GM12878 (cell line): ENCODE results near the gene EMX1. TPM values are rescaled to one million over a fixed set of nuclear protein-coding genes. Genes with fewer than 3 reads are reported as not detected.

Source experiments
- ATAC-seq: fragments of 200-7000 bp; cut with Tn5 transposase; 3 replicates; pipeline ENCODE4 v1.9.1; 2020; ENCODE audit warnings: mild to moderate bottlenecking, moderate library complexity
- BruUV-seq: library from RNA; stranded (reverse); fragments of 400-500 nt; replicated peaks from 2 replicates; lab custom pipeline; 2021; lab: Mats Ljungman, UMichigan
- CTCF ChIA-PET: fragments of 300-600 bp; sonication (Branson Sonifier 250); formaldehyde crosslinking; extraction: SDS; loops from one replicate; lab custom pipeline; 2021; ENCODE audit warnings: inconsistent platforms; lab: Yijun Ruan, JAX
- POLR2A ChIA-PET: fragments of 350-600 bp; formaldehyde crosslinking; extraction: SDS; loops from one replicate; lab custom pipeline; 2021; ENCODE audit warnings: inconsistent platforms; lab: Charles Lee
- RAD21 ChIA-PET: fragments of 300-600 bp; sonication (Branson Sonifier 250); formaldehyde crosslinking; loops from one replicate; lab custom pipeline; 2023; ENCODE audit warnings: antibody characterized with exemption; ENCODE audit not compliant: unreplicated experiment; lab: Charles Lee
- SMC1A ChIA-PET: fragments of 300-600 bp; sonication (Branson Sonifier 250); formaldehyde crosslinking; loops from one replicate; lab custom pipeline; 2023; ENCODE audit not compliant: unreplicated experiment, uncharacterized antibody; lab: Charles Lee
- DNase-seq: peaks from one replicate; pipeline ENCODE4 v3.0.0-alpha.2; 2011; ENCODE audit warnings: low read depth, low spot score
- FAIRE-seq: peaks from 3 replicates; lab custom pipeline; 2011; peaks lifted over from hg19 to GRCh38; lab: Jason Lieb, UNC
- H2AFZ ChIP-seq: 2 replicates; pipeline ENCODE4 v1.6.0; 2011; ENCODE audit warnings: low read depth, low read length, control low read depth; ENCODE audit not compliant: control insufficient read depth
- H3K27ac ChIP-seq: 2 replicates; pipeline ENCODE4 v1.5.1; 2011; ENCODE audit warnings: control low read depth; ENCODE audit not compliant: control insufficient read depth, insufficient read depth
- H3K27me3 ChIP-seq, 2 experiments: replicated peaks in 1 of 2; 2 replicates each; pipeline versions ENCODE4 v1.6.0 to v1.6.1; 2011; ENCODE audit warnings: low read length in 1 of 2; ENCODE audit not compliant: control insufficient read depth in 2 of 2, insufficient read depth in 2 of 2
- H3K36me3 ChIP-seq, 2 experiments: 2 replicates each; pipeline ENCODE4 v1.5.1; 2011; ENCODE audit warnings: low read length in 1 of 2; ENCODE audit not compliant: control insufficient read depth in 2 of 2, insufficient read depth in 2 of 2
- H3K4me1 ChIP-seq: 2 replicates; pipeline ENCODE4 v1.6.1; 2011; ENCODE audit warnings: mild to moderate bottlenecking, low read length, moderate library complexity, mixed read lengths; ENCODE audit not compliant: control insufficient read depth, insufficient read depth
- H3K4me2 ChIP-seq: 2 replicates; pipeline ENCODE4 v1.6.0; 2011; ENCODE audit warnings: control low read depth; ENCODE audit not compliant: control insufficient read depth, insufficient read depth
- H3K4me3 ChIP-seq: fragments of 200-600 bp; sonication (generic); 2 replicates; pipeline ENCODE4 v1.5.1; 2016
- H3K79me2 ChIP-seq: 2 replicates; pipeline ENCODE4 v1.6.0; 2011; ENCODE audit warnings: low read length; ENCODE audit not compliant: control insufficient read depth, insufficient read depth
- H3K9ac ChIP-seq: 2 replicates; pipeline ENCODE4 v1.8.0; 2011; ENCODE audit warnings: low read length, control low read depth, mixed read lengths; ENCODE audit not compliant: control insufficient read depth, insufficient read depth
- H3K9me3 ChIP-seq: replicated peaks from 3 replicates; pipeline ENCODE4 v1.5.1; 2011; ENCODE audit warnings: mild to moderate bottlenecking, low read length; ENCODE audit not compliant: control insufficient read depth, insufficient read depth
- H4K20me1 ChIP-seq: 2 replicates; pipeline ENCODE4 v1.6.0; 2011; ENCODE audit not compliant: control insufficient read depth, insufficient read depth
- ASH2L ChIP-seq: fragments of 300-600, 200-600 bp; sonication (generic); IDR thresholded peaks from 2 replicates; pipeline ENCODE4 v1.6.1; 2017; ENCODE audit warnings: low read depth, mild to moderate bottlenecking, borderline replicate concordance
- E2F4 ChIP-seq: IDR thresholded peaks from 2 replicates; pipeline ENCODE4 v1.6.1; 2012; ENCODE audit warnings: low read depth, low read length, improper control_type of control experiment
- E4F1 ChIP-seq: fragments of 450-650 bp; IDR thresholded peaks from 2 replicates; pipeline ENCODE4 v1.6.1; 2018; ENCODE audit warnings: borderline replicate concordance, mild to moderate bottlenecking; ENCODE audit not compliant: partially characterized antibody
- FOXK2 ChIP-seq: fragments of 450-650 bp; IDR thresholded peaks from 2 replicates; pipeline ENCODE4 v1.6.1; 2017; ENCODE audit warnings: mild to moderate bottlenecking, moderate library complexity
- FOXM1 ChIP-seq: IDR thresholded peaks from 2 replicates; pipeline ENCODE4 v1.6.1; 2012; ENCODE audit warnings: low read depth, mild to moderate bottlenecking, inconsistent platforms, low read length, moderate library complexity
- GATAD2B ChIP-seq: fragments of 450-650 bp; conservative IDR thresholded peaks from 2 replicates; pipeline ENCODE4 v1.6.1; 2017; ENCODE audit warnings: low read depth, mild to moderate bottlenecking, moderate library complexity
- IKZF2 ChIP-seq, 2 experiments: fragments of 450-650 bp; IDR thresholded peaks; 2 replicates each; pipeline ENCODE4 v1.6.1; 2017; ENCODE audit warnings: mild to moderate bottlenecking in 2 of 2, moderate library complexity in 2 of 2
- MLLT1 ChIP-seq: fragments of 450-650 bp; IDR thresholded peaks from 2 replicates; pipeline ENCODE4 v1.6.1; 2016; ENCODE audit warnings: mild to moderate bottlenecking
- NBN ChIP-seq: fragments of 450-650 bp; IDR thresholded peaks from 2 replicates; pipeline ENCODE4 v1.6.1; 2016
- NFYA ChIP-seq: IDR thresholded peaks from 2 replicates; pipeline ENCODE4 v1.6.1; 2011; ENCODE audit warnings: low read depth, mild to moderate bottlenecking, low read length, improper control_type of control experiment, borderline replicate concordance
- PAX8 ChIP-seq: fragments of 450-650 bp; IDR thresholded peaks from 2 replicates; pipeline ENCODE4 v1.6.1; 2017; ENCODE audit warnings: mild to moderate bottlenecking, moderate library complexity
- POLR2A ChIP-seq: IDR thresholded peaks from 2 replicates; pipeline ENCODE4 v1.6.1; 2011; ENCODE audit warnings: low read depth, mild to moderate bottlenecking, low read length
- RUNX3 ChIP-seq: IDR thresholded peaks from 2 replicates; pipeline ENCODE4 v1.6.1; 2012; ENCODE audit warnings: low read length, inconsistent platforms
- SMAD1 ChIP-seq: fragments of 450-650 bp; IDR thresholded peaks from 2 replicates; pipeline ENCODE4 v1.6.1; 2018; ENCODE audit warnings: mild to moderate bottlenecking, low read depth; ENCODE audit not compliant: partially characterized antibody
- SMARCA5 ChIP-seq: fragments of 450-650 bp; IDR thresholded peaks from 2 replicates; pipeline ENCODE4 v1.6.1; 2017; ENCODE audit warnings: mild to moderate bottlenecking
- SMC3 ChIP-seq: IDR thresholded peaks from 2 replicates; pipeline ENCODE4 v1.6.1; 2011; ENCODE audit warnings: low read length, improper control_type of control experiment, borderline replicate concordance
- ZBED1 ChIP-seq: IDR thresholded peaks from 2 replicates; pipeline ENCODE4 v1.6.1; 2016; ENCODE audit warnings: borderline replicate concordance
- WGBS: methylation state at CpG from one replicate; pipeline ENCODE4 v1.1.6; 2016; ENCODE audit warnings: low lambda C conversion rate; ENCODE audit not compliant: insufficient replicate concordance, insufficient coverage; ENCODE audit errors: missing lambda C conversion rate; 5-methylcytosine and 5-hydroxymethylcytosine counted together
- in situ Hi-C: fragments of 300-500 bp; cut with MboI; formaldehyde crosslinking; loops from 9 replicates; pipeline ENCODE4 v1.14.3; 2018; ENCODE audit warnings: mixed read lengths
- intact Hi-C: fragments of 100-400 bp; cut with micrococcal nuclease; formaldehyde crosslinking; loops from one replicate; pipeline ENCODE4 v1.14.2; 2022; ENCODE audit not compliant: unreplicated experiment
- polyA plus RNA-seq, 11 experiments: library from polyadenylated mRNA; depleted of rRNA in 4 of 11; unstranded in 6 of 11; stranded (reverse) in 5 of 11; fragments of >200 nt; fragmentation: Nextera tagmentation in 4 of 11; fragmentation: Illumina TruSeq in 1 of 11; extraction: Ambion mirVana in 4 of 11; extraction: Trizol in 1 of 11; gene quantifications; 1 replicate in 1 of 11; 2 replicates in 10 of 11; pipeline versions ENCODE4 v1.2.1 to v1.2.3, GENCODE V29; 2011 to 2016; ENCODE audit warnings: inconsistent platforms in 2 of 11, missing spikeins in 2 of 11, low read depth in 1 of 11
- total RNA-seq, 4 experiments: library from RNA; depleted of rRNA in 3 of 4; stranded (reverse); fragments of >200 nt in 3 of 4; fragmentation: Illumina TruSeq in 1 of 4; extraction: Trizol in 1 of 4; gene quantifications; 2 replicates each; pipeline versions ENCODE4 v1.2.1 to v1.2.3, GENCODE V29; 2013 to 2021

EMX1 gene
- total and polyA plus RNA-seq, 10 of the 15 experiments (the other 5 are each of a cell fraction or from before 2014, with no cell fraction given) = 0.07 to 5.1 (median 1.2) TPM; not detected in 1

GRCh38 chr2:72958542-72959385 lies 41.4 kb downstream of the EMX1 start (continued):
- TF ChIP-seq ZBED1 (no peak), SMC3 (no peak), NFYA (no peak), SMAD1 (no peak), RUNX3 (no peak), FOXM1 (no peak), FOXK2 (no peak), POLR2A (no peak), ASH2L (no peak)
- TF ChIP-seq, all 136 proteins: peak for 0

GRCh38 chr2:72959554-72959953 lies 42.2 kb downstream of the EMX1 start:
- ATAC-seq (no peak), FAIRE-seq (no peak), DNase-seq (no peak)
- no TSS peak for BruUV-seq
- Histone ChIP-seq H4K20me1 (no peaks in the 10 kb centered on the region; the same call in 1 of the 2 replicates), H3K9ac (no peak overlapping the region), H3K4me3 (no peak overlapping the region), H3K4me2 (no peak overlapping the region), H3K27me3 (no peaks in the 10 kb centered on the region; a peak in 1 of 4 replicates), H3K9me3 (no peaks in the 10 kb centered on the region), H3K36me3 (no peaks in the 10 kb centered on the region), H3K4me1 (no peaks in the 10 kb centered on the region), H2AFZ (no peak overlapping the region), H3K27ac (no peak overlapping the region), H3K79me2 (no peaks in the 10 kb centered on the region)
- CTCF ChIA-PET = no interaction called here
- WGBS = 38% methylated on average over 8 of the region's 8 CpGs
- SMC1A ChIA-PET = interaction anchor here (1.0 kb wide), 1 partner anchor 66 kb away, joined by 4 read pairs; no protein-coding TSS in a partner anchor
- intact Hi-C loops = no loop called here
- RAD21 ChIA-PET = no interaction called here
- POLR2A ChIA-PET = no interaction called here
- in situ Hi-C loops = no loop called here
- TF ChIP-seq E2F4 (no peak), ASH2L (no peak), PAX8 (no peak), SMARCA5 (no peak), IKZF2 (IDR thresholded peaks at IDR 0.05) (no peak), NBN (no peak), GATAD2B (no peak), MLLT1 (no peak), E4F1 (no peak)
